ENCODE results near the gene CALR. TPM values are rescaled to one million over a fixed set of nuclear protein-coding genes. Genes with fewer than 3 reads are reported as not detected.

The CALR gene
- total RNA-seq, 2 experiments from 2014 or later = 535 to 563 TPM

GRCh38 chr19:12993562-12993961 is 55.2 kb downstream of the CALR start:
- TF ChIP-seq CTCF (IDR thresholded peaks at IDR 0.05) = no peak
- Mint-ChIP-seq H3K4me3 (no peak overlapping the region), H3K36me3 (ENCODE audit: low read depth) (no peaks in the 10 kb centered on the region), H3K4me1 (ENCODE audit: low read depth) (peaks cover 8% of the 10 kb centered on the region), H3K9me3 (no peaks in the 10 kb centered on the region), H3K27ac (no peak overlapping the region), H3K27me3 (peaks cover 8% of the 10 kb centered on the region)
- no peak for DNase-seq
- ATAC-seq = no peak
- intact Hi-C loops (cut with micrococcal nuclease) = no loop called here
- ChIA-PET CTCF (interaction anchor here (0.7 to 2.6 kb wide), 5 partner anchors 10 to 28 kb away, joined by 3 to 10 read pairs (median 6); no protein-coding TSS in a partner anchor), POLR2A (interaction anchor here (1.2 to 1.7 kb wide), 2 partner anchors 12 to 106 kb away, joined by 3 to 5 read pairs; no protein-coding TSS in a partner anchor)

Small RNAs within 50 kb of the gene (microRNA-seq; reads per million reads assigned to microRNA genes)
- not detected for gene MIR5695 (ENCODE audit: borderline microRNAs expressed, borderline replicate concordance)
- gene MIR6515 (ENCODE audit: borderline microRNAs expressed, borderline replicate concordance) = 2.1 reads per million

Other genes with a start within 250 kb of the CALR start
- 10 to 100 TPM in 1 of 2 experiments, 1 to 10 TPM in 1; 9.9 to 10.8 TPM for gene FBXW9, start 242.0 kb upstream of the CALR start, total RNA-seq
- gene TNPO2, start 214.7 kb upstream of the CALR start, total RNA-seq = 10 to 100 TPM; 90.7 to 94.5 TPM
- 100 to 1,000 TPM; 154 to 169 TPM for gene TRIR, start 203.9 kb upstream of the CALR start, total RNA-seq
- gene GET3, start 201.1 kb upstream of the CALR start, total RNA-seq = 10 to 100 TPM; 50.7 to 52.2 TPM
- gene BEST2, start 186.8 kb upstream of the CALR start, total RNA-seq = not detected
- 10 to 100 TPM; 17.3 to 18.4 TPM for gene HOOK2, start 163.1 kb upstream of the CALR start, total RNA-seq
- gene JUNB, start 147.1 kb upstream of the CALR start, total RNA-seq = 100 to 1,000 TPM; 292 to 299 TPM
- gene PRDX2, start 136.8 kb upstream of the CALR start, total RNA-seq = 100 to 1,000 TPM; 251 to 262 TPM
- 10 to 100 TPM; 31.1 to 36.2 TPM for gene THSD8, start 136.5 kb upstream of the CALR start, total RNA-seq
- gene RNASEH2A, start 132.0 kb upstream of the CALR start, total RNA-seq = 10 to 100 TPM; 40.3 to 44.1 TPM
- not detected for gene RTBDN, start 104.0 kb upstream of the CALR start, total RNA-seq
- 1 to 10 TPM; 2.4 to 3.0 TPM for gene MAST1, start 100.1 kb upstream of the CALR start, total RNA-seq
- gene DNASE2, start 57.2 kb upstream of the CALR start, total RNA-seq = 10 to 100 TPM; 22.3 to 26.1 TPM
- gene KLF1, start 51.4 kb upstream of the CALR start, total RNA-seq = under 1 TPM; 0.32 to 0.38 TPM
- 10 to 100 TPM; 37.5 to 43.8 TPM for gene GCDH, start 47.4 kb upstream of the CALR start, total RNA-seq
- gene SYCE2, start 19.3 kb upstream of the CALR start, total RNA-seq = 1 to 10 TPM; 3.0 to 4.4 TPM
- gene FARSA, start 4.9 kb upstream of the CALR start, total RNA-seq = 100 to 1,000 TPM; 128 to 138 TPM
- gene RAD23A, start 7.3 kb downstream of the CALR start, total RNA-seq = 100 to 1,000 TPM; 189 to 190 TPM
- gene GADD45GIP1, start 18.6 kb downstream of the CALR start, total RNA-seq = 10 to 100 TPM; 32.6 to 36.0 TPM
- not detected for gene DAND5, start 31.0 kb downstream of the CALR start, total RNA-seq
- 1 to 10 TPM; 4.7 to 5.0 TPM for gene NFIX, start 56.9 kb downstream of the CALR start, total RNA-seq
- gene LYL1, start 164.2 kb downstream of the CALR start, total RNA-seq = 1 to 10 TPM; 3.9 to 4.8 TPM
- gene TRMT1, start 178.1 kb downstream of the CALR start, total RNA-seq = 10 to 100 TPM; 85.0 to 95.7 TPM
- 10 to 100 TPM; 73.8 to 87.5 TPM for gene NACC1, start 179.7 kb downstream of the CALR start, total RNA-seq
- gene STX10, start 211.8 kb downstream of the CALR start, total RNA-seq = 10 to 100 TPM; 66.8 to 72.4 TPM
- gene IER2, start 211.8 kb downstream of the CALR start, total RNA-seq = 100 to 1,000 TPM; 120 to 122 TPM

Measured in activated CD8-positive, alpha-beta T cell treated with anti-CD3 and anti-CD28 coated beads for 36 hours (primary cell).